Upper lobe of left lung (tissue), 4 donors: ENCODE results near the gene ACCSL.

ENCODE experiments used
- CTCF ChIP-seq, 6 experiments: fragments of 450-650 bp in 4 of 6; fragments of 200-600 bp in 2 of 6; sonication (generic) in 2 of 6; IDR thresholded peaks; one replicate each; pipeline ENCODE4 v1.5.1; 2016 to 2019; ENCODE audit warnings: antibody characterized with exemption in 6 of 6
- EP300 ChIP-seq, 4 donors: sonication (generic); formaldehyde crosslinking; IDR thresholded peaks; one replicate each; pipeline ENCODE4 v1.5.1; 2017; ENCODE audit warnings: antibody characterized with exemption in 4 of 4, control low read depth in 2 of 4
- POLR2A ChIP-seq, 4 donors: fragments of 450-650 bp; IDR thresholded peaks; one replicate each; pipeline ENCODE4 v1.5.1; 2016 to 2017; ENCODE audit warnings: antibody characterized with exemption in 4 of 4, mild to moderate bottlenecking in 2 of 4
- POLR2AphosphoS5 ChIP-seq, 2 donors: sonication (generic); formaldehyde crosslinking; IDR thresholded peaks; one replicate each; pipeline ENCODE4 v1.5.1; 2017; ENCODE audit warnings: antibody characterized with exemption in 2 of 2

DNA sequence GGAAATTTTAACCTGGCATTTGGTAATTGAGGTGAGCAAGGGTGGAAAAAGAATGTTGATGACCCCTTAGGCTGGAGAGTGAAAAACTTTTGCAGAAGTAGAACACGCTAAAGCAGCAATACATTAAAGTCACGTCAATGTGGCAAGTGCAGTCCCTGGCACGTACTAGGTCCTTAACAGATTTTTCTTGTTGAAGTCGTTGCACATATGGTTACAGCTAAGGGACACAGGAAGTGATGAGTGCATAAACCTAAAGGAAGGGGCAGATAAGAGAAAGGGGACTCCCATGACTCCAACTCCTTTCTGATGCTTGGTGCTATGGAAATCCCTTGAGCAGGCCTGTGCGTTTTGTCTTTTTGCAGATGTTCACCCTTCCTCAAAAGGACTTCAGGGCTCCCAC lies 19.5 kb downstream of the ACCSL start:
- TF ChIP-seq CTCF (IDR thresholded peaks at IDR 0.05), result no peak
- no peak for TF ChIP-seq POLR2AphosphoS5 (IDR thresholded peaks at IDR 0.05)
- TF ChIP-seq POLR2A (IDR thresholded peaks at IDR 0.05), result no peak
- no peak for TF ChIP-seq EP300 (IDR thresholded peaks at IDR 0.05)
